ENCODE results near the gene RABEP1. TPM values are rescaled to one million over a fixed set of nuclear protein-coding genes. Genes with fewer than 3 reads are reported as not detected.

The RABEP1 gene
- total and polyA plus RNA-seq, 9 of the 15 experiments (the other 6 are each of a cell fraction or from before 2014, with no cell fraction given) = 8.2 to 38.9 (median 30.3) TPM

DNA sequence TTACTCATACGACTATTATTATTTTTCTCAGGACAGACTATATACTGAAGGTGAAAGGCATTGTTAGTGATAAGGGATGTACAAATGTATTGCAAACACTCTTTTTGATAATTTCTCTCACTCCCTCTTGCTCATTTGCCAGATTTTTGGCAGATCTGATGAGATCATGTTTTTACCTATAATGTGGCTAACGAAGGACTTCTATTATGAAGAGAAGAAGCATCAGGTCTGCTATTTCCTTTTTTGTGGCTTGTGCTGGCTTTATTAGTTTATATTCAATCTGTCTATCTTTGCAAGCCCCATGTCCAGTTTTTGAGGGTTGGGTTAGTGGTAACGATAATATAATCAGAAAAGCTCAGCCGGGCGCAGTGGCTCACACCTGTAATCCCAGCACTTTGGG lies 25.0 kb upstream of the RABEP1 start:
- ATAC-seq (no peak), FAIRE-seq (no peak), DNase-seq (ENCODE audit: extremely low read depth in 1 of 4, low spot score in 3 of 4) (no peak)
- in situ Hi-C loops (cut with MboI) = no loop called here
- ChIA-PET CTCF (ENCODE audit: low intra/inter-chr PET ratio) (no interaction called here), POLR2A (no interaction called here)
- Histone ChIP-seq H3K9me1 (ENCODE audit: control insufficient read depth, insufficient read depth, low read length) (no peaks in the 10 kb centered on the region), H3K36me3 (ENCODE audit: control insufficient read depth, insufficient read depth, low read length) (no peaks in the 10 kb centered on the region), H3K4me1 (replicated peaks in 1 of 2; ENCODE audit: control insufficient read depth in 2 of 2, insufficient read depth in 2 of 2, low read length in 2 of 2) (no peaks in the 10 kb centered on the region; a peak in 1 of 5 replicates), H3K27me3 (ENCODE audit: control insufficient read depth in 2 of 2, insufficient read depth in 2 of 2, low read length in 2 of 2) (peaks cover 0 to 11% of the 10 kb centered on the region in 2 experiments; a peak in 2 of 5 replicates), H3K9ac (ENCODE audit: insufficient read depth in 1 of 2, low read depth in 2 of 2, low read length in 2 of 2) (no peak overlapping the region), H3K27ac (ENCODE audit: extremely low read depth, low read depth, low read length) (no peak overlapping the region), H3K9me3 (replicated peaks; ENCODE audit: control insufficient read depth, insufficient read depth, low read depth, low read length) (no peaks in the 10 kb centered on the region), H3K79me2 (ENCODE audit: control insufficient read depth, insufficient read depth, low read length) (no peaks in the 10 kb centered on the region), H3K4me3 (no peak overlapping the region), H3K4me2 (ENCODE audit: insufficient read depth, low read length) (no peak overlapping the region), H4K20me1 (replicated peaks; ENCODE audit: control insufficient read depth, insufficient read depth, low read length) (no peaks in the 10 kb centered on the region), H2AFZ (ENCODE audit: low read depth, low read length) (no peak overlapping the region)
- TF ChIP-seq ZNF121 (CRISPR knock-in tag; conservative IDR thresholded peaks at IDR 0.05) (no peak), MYNN (IDR thresholded peaks at IDR 0.05) (peak; percentile 71; the same call in 1 of the 2 replicates), MYNN (CRISPR knock-in tag; IDR thresholded peaks at IDR 0.05) (peak; percentile 54; the same call in 1 of the 2 replicates), FUS (optimal IDR thresholded peaks at IDR 0.05; ENCODE audit: low read depth, low read length) (no peak)
- intact Hi-C loops (cut with micrococcal nuclease) = no loop called here
- BruUV-seq (replicated peaks) = no TSS peak
- 17% methylated on average over 4 of the region's 5 CpGs for WGBS (ENCODE audit: insufficient coverage, low coverage, missing lambda C conversion rate)

DNA sequence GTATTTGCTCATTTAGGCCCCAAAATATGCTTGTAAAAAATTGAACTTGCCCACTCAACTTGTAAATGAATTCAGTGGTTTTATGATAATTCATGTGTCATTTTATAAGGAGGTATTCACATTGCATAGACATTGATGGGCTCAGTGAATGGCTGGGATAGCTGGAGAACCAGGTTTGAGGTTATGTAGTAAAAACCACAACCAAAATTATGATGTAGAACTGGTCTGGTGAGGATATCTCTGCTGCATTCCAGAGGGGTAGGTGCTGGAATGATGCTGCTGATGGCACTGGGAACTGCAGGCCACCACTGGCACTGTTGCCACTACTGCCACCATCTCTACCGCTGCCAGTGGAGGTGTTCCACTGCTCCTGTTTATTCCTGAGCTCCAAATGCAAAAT lies 21.5 kb upstream of the RABEP1 start:
- no peak overlapping the region for H3K9ac ChIP-seq (ENCODE audit: insufficient read depth in 1 of 2, low read depth in 2 of 2, low read length in 2 of 2)
- no peaks in the 10 kb centered on the region for H3K79me2 ChIP-seq (ENCODE audit: control insufficient read depth, insufficient read depth, low read length)
- no peaks in the 10 kb centered on the region for H3K9me3 ChIP-seq (replicated peaks; ENCODE audit: control insufficient read depth, insufficient read depth, low read depth, low read length)
- H3K27me3 ChIP-seq (ENCODE audit: control insufficient read depth in 2 of 2, insufficient read depth in 2 of 2, low read length in 2 of 2) = peaks cover 0 to 6% of the 10 kb centered on the region in 2 experiments; a peak in 2 of 5 replicates
- ATAC-seq = no peak
- no peak for TF ChIP-seq FOS (IDR thresholded peaks at IDR 0.05; ENCODE audit: extremely low read depth, insufficient read length)
- no peak for TF ChIP-seq TOE1 (IDR thresholded peaks at IDR 0.05; ENCODE audit: borderline replicate concordance)
- no peak for TF ChIP-seq TOE1 (CRISPR knock-in tag; IDR thresholded peaks at IDR 0.05; ENCODE audit: borderline replicate concordance, low read depth)
- TF ChIP-seq ELF2 (CRISPR knock-in tag; IDR thresholded peaks at IDR 0.05) = no peak
- H2AFZ ChIP-seq (ENCODE audit: low read depth, low read length) = no peak overlapping the region
- no peak for FAIRE-seq
- intact Hi-C loops (cut with micrococcal nuclease) (no loop called here), in situ Hi-C loops (cut with MboI) (no loop called here)
- H3K9me1 ChIP-seq (ENCODE audit: control insufficient read depth, insufficient read depth, low read length) = no peaks in the 10 kb centered on the region
- DNase-seq (ENCODE audit: extremely low read depth in 1 of 4, low spot score in 3 of 4) = no peak
- WGBS (ENCODE audit: insufficient coverage, low coverage, missing lambda C conversion rate) = 8% methylated on average over 1 of the region's 1 CpG
- ChIA-PET POLR2A (no interaction called here), CTCF (ENCODE audit: low intra/inter-chr PET ratio) (no interaction called here)
- no peak overlapping the region for H3K4me2 ChIP-seq (ENCODE audit: insufficient read depth, low read length)
- no TSS peak for BruUV-seq (replicated peaks)
- H4K20me1 ChIP-seq (replicated peaks; ENCODE audit: control insufficient read depth, insufficient read depth, low read length) = no peaks in the 10 kb centered on the region
- H3K4me1 ChIP-seq (replicated peaks in 1 of 2; ENCODE audit: control insufficient read depth in 2 of 2, insufficient read depth in 2 of 2, low read length in 2 of 2) = no peaks in the 10 kb centered on the region
- H3K4me3 ChIP-seq = no peak overlapping the region
- H3K36me3 ChIP-seq (ENCODE audit: control insufficient read depth, insufficient read depth, low read length) = no peaks in the 10 kb centered on the region
- H3K27ac ChIP-seq (ENCODE audit: extremely low read depth, low read depth, low read length) = no peak overlapping the region

Measured in K562 (cell line).